Caco-2 (cell line): Measurements from ENCODE around the gene TRIM54. TPM values are rescaled to one million over a fixed set of nuclear protein-coding genes. Genes with fewer than 3 reads are reported as not detected.

Source experiments
- BruUV-seq: library from RNA; stranded (reverse); fragments of 400-500 nt; replicated peaks from 2 replicates; lab custom pipeline; 2021; lab: Mats Ljungman, UMichigan
- CTCF ChIA-PET: fragments of 300-600 bp; sonication (Branson Sonifier 250); formaldehyde crosslinking; loops from one replicate; lab custom pipeline; 2022; ENCODE audit warnings: antibody characterized with exemption; lab: Charles Lee
- POLR2A ChIA-PET: fragments of 300-600 bp; sonication (Branson Sonifier 250); formaldehyde crosslinking; loops from one replicate; lab custom pipeline; 2022; ENCODE audit warnings: antibody characterized with exemption; lab: Charles Lee
- DNase-seq, 2 experiments: peaks; one replicate each; pipeline versions ENCODE4 v3.0.0 to v3.0.0-alpha.2; 2020 to 2022
- H3K27me3 ChIP-seq: replicated peaks from 2 replicates; pipeline ENCODE4 v1.6.0; 2011; ENCODE audit warnings: low read length; ENCODE audit not compliant: control insufficient read depth, insufficient read depth
- H3K36me3 ChIP-seq: 2 replicates; pipeline ENCODE4 v1.5.1; 2011; ENCODE audit warnings: low read length; ENCODE audit not compliant: control insufficient read depth, insufficient read depth
- H3K4me1 ChIP-seq: fragments of 250-450 bp; sonication (Bioruptor Pico); 2 replicates; pipeline ENCODE4 v1.5.1; 2020; ENCODE audit warnings: mild to moderate bottlenecking
- H3K4me3 ChIP-seq: 2 replicates; pipeline ENCODE4 v1.5.1; 2011; ENCODE audit warnings: low read depth, mild to moderate bottlenecking, control low read depth, low read length
- H3K9me3 ChIP-seq: fragments of 250-450 bp; sonication (Bioruptor Pico); 2 replicates; pipeline ENCODE4 v1.5.1; 2020; ENCODE audit warnings: mild to moderate bottlenecking, moderate library complexity
- H3K27ac Mint-ChIP-seq: one replicate; pipeline ENCODE4 v1.8.0; 2022; ENCODE audit warnings: mixed read lengths; ENCODE audit not compliant: unreplicated experiment
- H3K27me3 Mint-ChIP-seq: one replicate; pipeline ENCODE4 v1.8.0; 2022; ENCODE audit warnings: mixed read lengths; ENCODE audit not compliant: insufficient read depth, unreplicated experiment
- H3K36me3 Mint-ChIP-seq: one replicate; pipeline ENCODE4 v1.8.0; 2022; ENCODE audit warnings: mild to moderate bottlenecking, mixed read lengths; ENCODE audit not compliant: insufficient read depth, unreplicated experiment
- H3K4me1 Mint-ChIP-seq: one replicate; pipeline ENCODE4 v1.8.0; 2022; ENCODE audit warnings: low read depth, mixed read lengths; ENCODE audit not compliant: unreplicated experiment
- H3K4me3 Mint-ChIP-seq: one replicate; pipeline ENCODE4 v1.8.0; 2022; ENCODE audit warnings: mild to moderate bottlenecking, moderate library complexity, mixed read lengths; ENCODE audit not compliant: unreplicated experiment
- H3K9me3 Mint-ChIP-seq: one replicate; pipeline ENCODE4 v1.8.0; 2022; ENCODE audit warnings: mixed read lengths; ENCODE audit not compliant: unreplicated experiment
- intact Hi-C: fragments of 100-400 bp; cut with micrococcal nuclease; formaldehyde crosslinking; loops from one replicate; pipeline ENCODE4 v1.10.0; 2022; ENCODE audit not compliant: unreplicated experiment
- total RNA-seq: library from RNA; stranded (reverse); gene quantifications from 2 replicates; pipeline ENCODE4 v1.2.3, GENCODE V29; 2022
- TF ChIP-seq, protein P1 (sequence below), 2 experiments: fragments of 200-600 bp in 1 of 2; IDR thresholded peaks; 1 replicate in 1 of 2; 2 replicates in 1 of 2; pipeline versions ENCODE4 v1.5.1 to v1.8.0; 2011 to 2022; ENCODE audit warnings: antibody characterized with exemption in 1 of 2, control low read depth in 1 of 2, inconsistent platforms in 1 of 2, low read depth in 1 of 2, low read length in 1 of 2, mild to moderate bottlenecking in 1 of 2, moderate library complexity in 1 of 2; ENCODE audit not compliant: insufficient read depth in 1 of 2, severe bottlenecking in 1 of 2, unreplicated experiment in 1 of 2

Gene TRIM54
- total RNA-seq, 1 experiment from 2014 or later = 0.25 TPM

DNA sequence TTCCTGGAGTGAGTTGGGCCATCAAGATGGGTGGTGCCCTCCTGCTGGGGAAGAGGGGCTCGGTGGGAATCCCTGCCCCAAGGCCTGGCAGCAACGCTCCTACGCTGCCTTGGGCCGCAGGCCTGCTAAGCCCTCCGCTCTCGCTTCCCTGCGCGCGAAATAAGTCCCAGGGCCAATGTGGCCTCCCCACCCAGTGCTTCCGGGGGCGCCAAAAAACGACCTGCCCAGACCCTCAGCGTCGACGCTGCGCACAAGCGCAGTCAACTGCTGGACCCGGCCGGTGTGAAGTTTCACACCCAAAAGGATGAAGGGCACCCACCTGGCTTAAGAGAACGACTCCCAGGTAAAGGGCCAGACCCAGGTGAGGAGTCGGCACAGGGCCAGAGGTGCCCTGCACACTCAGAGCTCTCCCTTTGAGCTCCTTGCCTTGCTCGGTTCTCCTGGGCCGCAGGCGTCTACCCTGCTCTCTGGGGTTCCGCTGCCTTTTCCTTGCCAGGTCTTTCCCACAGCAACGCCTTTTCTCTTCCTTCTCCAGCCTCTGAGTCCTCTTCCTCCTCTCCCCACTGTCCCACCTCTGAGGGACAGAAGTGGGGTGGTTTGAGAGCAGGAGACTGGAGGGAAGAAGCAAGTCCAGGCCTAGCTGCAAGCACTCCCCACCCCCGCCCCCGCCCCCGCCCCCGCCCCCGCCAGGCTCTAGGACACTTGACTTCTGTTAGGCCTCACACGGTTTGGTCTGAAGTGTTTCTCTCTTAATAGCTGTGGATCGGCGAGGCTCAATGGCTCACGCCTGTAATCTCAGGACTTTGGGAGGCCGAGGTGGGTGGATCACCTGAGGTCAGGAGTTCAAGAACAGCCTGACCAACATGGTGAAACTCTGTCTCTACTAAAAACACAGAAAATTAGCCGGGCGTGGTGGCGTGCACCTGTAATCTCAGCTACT, 6.7 kb upstream of the TRIM54 start, which contains the start of gene DNAJC5G:
Gene DNAJC5G (plus strand): TSS at position 223 of the 940 bp plus-strand sequence. CDS start 1,296 bp downstream, outside the sequence.
- Histone ChIP-seq H3K4me1 (no peaks in the 10 kb centered on the region), H3K4me3 (no peak within 1 kb of the TSS), H3K9me3 (no peaks in the 10 kb centered on the region), H3K27me3 (no peaks in the 10 kb centered on the region), H3K36me3 (no peaks in the 10 kb centered on the region)
- Mint-ChIP-seq H3K4me3 (no peak within 1 kb of the TSS), H3K36me3 (no peaks in the 10 kb centered on the region), H3K9me3 (no peaks in the 10 kb centered on the region), H3K27ac (no peak within 1 kb of the TSS), H3K4me1 (peaks cover 9% of the 10 kb centered on the region), H3K27me3 (no peaks in the 10 kb centered on the region)
- BruUV-seq = no TSS peak
- intact Hi-C loops = no loop called here
- CTCF ChIA-PET = interaction anchor here (0.7 to 1.7 kb wide), 2 partner anchors 11 to 12 kb away, joined by 3 to 6 read pairs; no protein-coding TSS in a partner anchor
- POLR2A ChIA-PET = no interaction called here
- no peak for DNase-seq
- TF ChIP-seq, protein P1, sequence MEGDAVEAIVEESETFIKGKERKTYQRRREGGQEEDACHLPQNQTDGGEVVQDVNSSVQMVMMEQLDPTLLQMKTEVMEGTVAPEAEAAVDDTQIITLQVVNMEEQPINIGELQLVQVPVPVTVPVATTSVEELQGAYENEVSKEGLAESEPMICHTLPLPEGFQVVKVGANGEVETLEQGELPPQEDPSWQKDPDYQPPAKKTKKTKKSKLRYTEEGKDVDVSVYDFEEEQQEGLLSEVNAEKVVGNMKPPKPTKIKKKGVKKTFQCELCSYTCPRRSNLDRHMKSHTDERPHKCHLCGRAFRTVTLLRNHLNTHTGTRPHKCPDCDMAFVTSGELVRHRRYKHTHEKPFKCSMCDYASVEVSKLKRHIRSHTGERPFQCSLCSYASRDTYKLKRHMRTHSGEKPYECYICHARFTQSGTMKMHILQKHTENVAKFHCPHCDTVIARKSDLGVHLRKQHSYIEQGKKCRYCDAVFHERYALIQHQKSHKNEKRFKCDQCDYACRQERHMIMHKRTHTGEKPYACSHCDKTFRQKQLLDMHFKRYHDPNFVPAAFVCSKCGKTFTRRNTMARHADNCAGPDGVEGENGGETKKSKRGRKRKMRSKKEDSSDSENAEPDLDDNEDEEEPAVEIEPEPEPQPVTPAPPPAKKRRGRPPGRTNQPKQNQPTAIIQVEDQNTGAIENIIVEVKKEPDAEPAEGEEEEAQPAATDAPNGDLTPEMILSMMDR (IDR thresholded peaks at IDR 0.05; ENCODE audit: insufficient read depth in 1 of 2, low read depth in 1 of 2, low read length in 1 of 2, severe bottlenecking in 1 of 2, unreplicated experiment in 1 of 2) = no peak

DNA sequence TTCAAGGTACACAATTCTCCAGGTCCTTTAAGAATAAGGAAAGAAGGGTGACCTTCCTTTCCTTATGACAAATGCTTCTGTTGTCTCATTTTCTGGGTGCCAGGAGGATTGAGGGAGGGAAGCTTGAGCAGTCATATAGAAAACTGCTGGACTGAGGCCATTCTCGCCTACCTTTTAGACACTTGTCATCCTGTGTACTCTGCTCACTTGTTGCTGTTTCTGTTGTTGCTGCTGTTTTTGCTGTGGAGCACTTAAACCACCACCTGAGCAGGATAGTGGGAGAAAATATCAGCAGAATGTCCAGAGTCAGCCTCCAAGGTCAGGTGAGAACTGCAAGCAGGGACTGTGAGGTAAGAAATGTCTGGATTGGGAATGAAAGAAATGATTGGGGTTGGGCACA, 4.2 kb upstream of the TRIM54 start:
- CTCF ChIA-PET = interaction anchor here (2.8 kb wide), 1 partner anchor 25 kb away, joined by 40 read pairs; no protein-coding TSS in a partner anchor
- intact Hi-C loops = no loop called here
- Mint-ChIP-seq H3K4me1 (peaks cover 20% of the 10 kb centered on the region), H3K27me3 (no peaks in the 10 kb centered on the region), H3K36me3 (no peaks in the 10 kb centered on the region), H3K4me3 (no peak overlapping the region), H3K27ac (no peak overlapping the region), H3K9me3 (no peaks in the 10 kb centered on the region)
- Histone ChIP-seq H3K4me1 (peaks cover 3% of the 10 kb centered on the region), H3K9me3 (no peaks in the 10 kb centered on the region), H3K27me3 (no peaks in the 10 kb centered on the region), H3K36me3 (no peaks in the 10 kb centered on the region), H3K4me3 (no peak overlapping the region)
- TF ChIP-seq, protein P1 (IDR thresholded peaks at IDR 0.05; ENCODE audit: insufficient read depth in 1 of 2, low read depth in 1 of 2, low read length in 1 of 2, severe bottlenecking in 1 of 2, unreplicated experiment in 1 of 2) = no peak
- BruUV-seq = no TSS peak
- no peak for DNase-seq
- POLR2A ChIA-PET = no interaction called here

DNA sequence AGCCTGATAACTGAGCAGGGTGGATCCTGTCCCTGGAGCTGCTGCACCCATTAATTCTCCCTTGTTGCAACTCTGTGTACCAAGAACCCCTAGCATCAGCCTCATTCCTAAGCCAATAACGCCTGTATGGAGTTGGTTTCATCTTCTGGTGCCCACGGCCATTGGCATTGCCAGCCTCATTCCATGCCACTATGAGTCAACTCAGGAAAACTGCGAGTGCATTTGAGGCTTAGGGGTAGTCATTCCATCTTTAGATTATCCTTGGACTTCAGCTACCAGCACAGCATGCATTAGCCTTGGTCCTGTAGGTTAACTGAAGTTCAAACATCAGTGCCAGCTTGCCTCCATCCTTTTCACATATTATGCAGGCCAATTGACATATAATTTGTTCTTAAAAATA, 1.4 kb upstream of the TRIM54 start:
- H3K4me1 Mint-ChIP-seq = peaks cover 24% of the 10 kb centered on the region
- H3K9me3 Mint-ChIP-seq = no peaks in the 10 kb centered on the region
- no peaks in the 10 kb centered on the region for H3K36me3 ChIP-seq
- H3K27ac Mint-ChIP-seq = no peak overlapping the region
- no peak for DNase-seq
- H3K36me3 Mint-ChIP-seq = no peaks in the 10 kb centered on the region
- ChIA-PET CTCF (interaction anchor here (0.7 to 2.8 kb wide), 4 partner anchors 12 to 319 kb away, joined by 3 to 40 read pairs (median 22); no protein-coding TSS in a partner anchor), POLR2A (no interaction called here)
- intact Hi-C loops = loop anchor here (1.0 to 10.0 kb wide), 4 partner anchors 16 to 186 kb away; no protein-coding TSS in a partner anchor
- peaks cover 7% of the 10 kb centered on the region for H3K4me1 ChIP-seq
- H3K27me3 Mint-ChIP-seq = no peaks in the 10 kb centered on the region
- H3K9me3 ChIP-seq = no peaks in the 10 kb centered on the region
- no TSS peak for BruUV-seq
- TF ChIP-seq, protein P1 (IDR thresholded peaks at IDR 0.05; ENCODE audit: insufficient read depth in 1 of 2, low read depth in 1 of 2, low read length in 1 of 2, severe bottlenecking in 1 of 2, unreplicated experiment in 1 of 2) = no peak
- H3K4me3 ChIP-seq = no peak overlapping the region
- no peaks in the 10 kb centered on the region for H3K27me3 ChIP-seq
- no peak overlapping the region for H3K4me3 Mint-ChIP-seq
